Mononuclear cell (primary cell): ENCODE results near the gene NTHL1. TPM values are rescaled to one million over a fixed set of nuclear protein-coding genes. Genes with fewer than 3 reads are reported as not detected.

Experiments
- H3K27me3 ChIP-seq: 2 replicates; pipeline ENCODE4 v1.6.0; 2011; ENCODE audit warnings: low read length, control low read depth; ENCODE audit not compliant: insufficient read depth
- H3K4me1 ChIP-seq: 2 replicates; pipeline ENCODE4 v1.5.1; 2011; ENCODE audit warnings: mild to moderate bottlenecking, low read length, control low read depth; ENCODE audit not compliant: insufficient read depth
- H3K4me3 ChIP-seq: 2 replicates; pipeline ENCODE4 v1.5.1; 2011; ENCODE audit warnings: mild to moderate bottlenecking, low read length, moderate library complexity
- H3K9me3 ChIP-seq: 2 replicates; pipeline ENCODE4 v1.5.1; 2011; ENCODE audit warnings: low read depth, mild to moderate bottlenecking, control low read depth, low read length
- total RNA-seq: library from RNA; depleted of rRNA; stranded (reverse); fragments of >200 nt; gene quantifications from one replicate; pipeline ENCODE4 v1.2.3, GENCODE V29; 2012

The NTHL1 gene
- total RNA-seq, 1 donor: 3.1 TPM

DNA sequence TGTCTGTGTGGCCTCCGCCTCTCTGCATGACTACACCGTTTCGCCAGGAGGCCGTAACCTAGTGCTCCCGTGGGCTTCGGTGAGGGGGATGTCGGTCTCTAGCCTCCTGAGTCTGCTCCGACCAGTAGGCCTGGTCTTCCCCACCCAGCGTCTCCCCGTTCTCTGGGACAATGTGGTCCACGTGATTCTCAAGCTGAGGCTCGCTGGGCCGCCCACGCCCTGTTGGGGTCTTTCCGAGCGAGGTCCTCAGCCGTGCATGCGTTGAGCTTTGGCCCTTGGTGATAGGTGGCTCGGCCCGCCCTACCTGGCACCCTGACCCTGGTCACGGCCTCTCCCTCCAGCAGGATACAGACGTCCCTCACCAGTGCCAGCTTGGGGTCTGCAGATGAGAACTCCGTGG lies 31.1 kb upstream of the NTHL1 start:
- Histone ChIP-seq H3K27me3 (no peaks in the 10 kb centered on the region), H3K4me3 (no peak overlapping the region)

DNA sequence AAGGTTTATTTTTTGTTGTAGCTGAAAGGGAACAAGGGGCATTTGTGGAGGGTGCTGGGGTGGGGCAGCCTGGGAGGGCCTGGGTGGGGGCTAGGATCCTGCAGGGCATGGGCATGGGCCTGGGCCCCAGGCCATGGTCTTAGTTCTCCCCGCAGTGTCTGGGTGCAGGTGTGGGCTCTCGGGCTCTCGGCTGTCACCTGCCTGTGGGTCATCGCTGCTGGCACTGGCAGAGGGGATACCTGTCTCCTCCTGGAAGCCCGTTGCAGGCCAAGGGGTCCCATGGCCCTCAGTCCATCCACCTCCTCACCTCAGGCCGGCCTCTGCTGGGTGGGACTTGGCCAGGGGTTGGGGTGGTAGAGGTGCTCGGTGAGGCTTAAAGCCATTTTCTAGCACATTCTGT lies 30.5 kb upstream of the NTHL1 start:
- H3K9me3 ChIP-seq: no peaks in the 10 kb centered on the region
- no peaks in the 10 kb centered on the region for H3K4me1 ChIP-seq
- no peak overlapping the region for H3K4me3 ChIP-seq
- no peaks in the 10 kb centered on the region for H3K27me3 ChIP-seq

More for the DNA sequence above, 31.1 kb upstream of the NTHL1 start:
- H3K4me1 ChIP-seq: no peaks in the 10 kb centered on the region
- H3K9me3 ChIP-seq: no peaks in the 10 kb centered on the region

DNA sequence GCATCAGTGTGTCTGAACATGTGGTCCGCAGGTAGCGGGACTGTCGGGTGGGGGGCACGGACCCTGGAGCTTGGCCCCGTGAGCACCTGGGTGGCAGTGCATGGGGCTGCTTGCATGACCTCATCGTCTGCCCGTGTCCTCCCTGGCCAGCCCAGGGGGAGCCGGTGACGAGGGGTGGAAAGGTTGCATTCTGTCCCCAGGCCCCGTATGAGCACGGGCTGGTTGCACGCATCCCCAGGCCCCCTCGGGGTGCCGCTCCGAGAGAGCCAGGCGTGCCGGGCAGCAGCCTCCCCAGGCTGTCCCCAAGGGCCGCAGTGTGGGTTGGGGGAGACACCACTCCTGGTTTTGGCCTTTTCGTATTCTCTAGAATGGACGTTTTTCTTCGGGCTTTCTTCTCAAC lies 30.1 kb upstream of the NTHL1 start:
- H3K27me3 ChIP-seq: no peaks in the 10 kb centered on the region
- no peak overlapping the region for H3K4me3 ChIP-seq
- no peaks in the 10 kb centered on the region for H3K4me1 ChIP-seq
- no peaks in the 10 kb centered on the region for H3K9me3 ChIP-seq

DNA sequence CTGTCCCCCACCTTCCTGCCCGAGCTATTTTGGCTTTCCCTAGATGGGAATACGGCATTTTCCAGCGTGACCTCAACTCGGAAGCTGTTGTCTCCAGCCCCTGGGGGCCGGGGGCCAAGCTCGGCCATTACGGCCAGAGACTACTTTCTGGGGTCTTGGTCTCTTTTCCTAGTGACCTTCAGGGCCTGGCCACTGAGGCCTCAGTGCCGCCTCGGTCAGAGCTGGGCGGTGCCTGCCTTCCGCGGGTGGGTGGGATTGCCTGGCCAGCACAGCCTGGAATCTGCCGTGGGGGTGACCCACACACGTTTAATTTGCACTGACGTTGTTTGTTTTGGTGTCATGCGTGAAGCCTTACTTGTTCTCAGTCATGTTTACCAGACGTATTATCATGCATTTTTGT lies 29.4 kb upstream of the NTHL1 start:
- H3K4me1 ChIP-seq: no peaks in the 10 kb centered on the region

DNA sequence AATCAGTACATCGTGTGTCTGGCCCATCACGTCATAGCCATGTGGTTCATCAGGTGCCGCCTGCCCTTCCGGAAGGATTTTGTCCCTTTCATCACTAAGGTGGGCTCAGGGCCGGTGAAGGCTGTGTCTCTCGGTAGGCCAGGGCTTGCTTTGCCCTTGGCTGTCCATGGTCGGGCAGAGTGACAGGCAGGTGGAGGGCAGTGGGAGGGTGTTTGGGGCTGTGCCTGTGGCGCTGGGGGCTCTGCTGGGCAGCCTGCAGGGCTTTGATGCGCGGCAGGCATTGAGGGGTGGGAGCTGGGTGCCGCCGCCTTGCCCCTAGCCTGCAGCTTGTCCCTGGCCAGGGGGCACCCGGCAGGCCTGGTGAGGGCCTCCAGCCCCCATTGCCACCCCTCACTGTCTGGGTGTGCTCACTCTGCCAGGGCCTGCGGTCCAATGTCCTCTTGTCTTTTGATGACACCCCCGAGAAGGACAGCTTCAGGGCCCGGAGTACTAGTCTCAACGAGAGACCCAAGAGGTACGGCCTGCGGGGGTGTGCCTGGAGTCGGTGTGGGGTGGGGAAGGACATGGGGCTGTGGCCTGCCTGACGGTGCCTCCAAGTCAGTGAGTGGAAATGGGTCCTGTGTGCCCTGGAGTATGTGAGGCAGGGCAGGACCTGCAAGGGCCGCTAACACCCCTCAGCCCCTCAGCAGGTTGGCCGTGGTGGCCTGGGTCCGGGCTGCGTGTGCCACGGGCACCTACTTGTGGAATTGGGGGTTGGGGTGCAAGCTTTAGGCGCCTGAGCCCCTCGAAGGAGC lies 28.6 kb upstream of the NTHL1 start:
- Histone ChIP-seq H3K4me3 (no peak overlapping the region), H3K4me1 (no peaks in the 10 kb centered on the region), H3K9me3 (no peaks in the 10 kb centered on the region), H3K27me3 (no peaks in the 10 kb centered on the region)

More for the DNA sequence above, 29.4 kb upstream of the NTHL1 start:
- no peaks in the 10 kb centered on the region for H3K27me3 ChIP-seq
- no peaks in the 10 kb centered on the region for H3K9me3 ChIP-seq
- H3K4me3 ChIP-seq: no peak overlapping the region

DNA sequence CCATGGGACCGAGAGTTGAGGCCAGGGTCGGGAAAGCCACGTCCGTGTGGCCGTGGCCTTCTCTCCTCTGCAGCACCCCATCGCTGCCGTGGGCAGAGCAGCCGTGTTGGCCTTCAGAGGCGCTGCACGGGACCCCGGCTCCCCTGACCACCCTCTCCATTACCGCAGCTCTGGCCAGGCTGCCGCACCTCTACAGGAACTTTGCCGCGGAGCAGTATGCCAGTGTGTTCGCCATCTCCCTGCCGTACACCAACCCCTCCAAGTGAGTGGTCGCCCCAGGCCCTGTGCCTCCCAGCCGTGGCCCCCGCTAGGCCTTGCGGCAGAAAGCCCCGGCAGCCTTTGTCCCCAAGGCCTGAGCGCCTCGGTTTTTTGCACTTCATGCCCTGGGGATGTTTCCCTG lies 28.0 kb upstream of the NTHL1 start:
- H3K4me3 ChIP-seq: no peak overlapping the region
- H3K27me3 ChIP-seq: no peaks in the 10 kb centered on the region
- no peaks in the 10 kb centered on the region for H3K9me3 ChIP-seq
- H3K4me1 ChIP-seq: no peaks in the 10 kb centered on the region

DNA sequence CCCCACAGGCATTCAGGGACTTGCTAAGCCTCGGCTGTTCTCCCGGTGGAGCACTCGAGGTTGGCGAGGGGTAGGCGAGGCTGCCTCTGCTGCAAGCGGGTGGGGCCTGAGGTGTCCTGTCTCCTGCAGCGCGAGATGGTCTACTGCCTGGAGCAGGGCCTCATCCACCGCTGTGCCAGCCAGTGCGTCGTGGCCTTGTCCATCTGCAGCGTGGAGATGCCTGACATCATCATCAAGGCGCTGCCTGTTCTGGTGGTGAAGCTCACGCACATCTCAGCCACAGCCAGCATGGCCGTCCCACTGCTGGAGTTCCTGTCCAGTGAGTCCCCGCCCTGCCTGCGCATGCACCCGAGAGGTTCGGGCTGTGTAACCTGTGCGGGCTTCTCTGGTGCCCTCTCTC lies 26.4 kb upstream of the NTHL1 start:
- Histone ChIP-seq H3K4me3 (no peak overlapping the region), H3K9me3 (no peaks in the 10 kb centered on the region), H3K4me1 (no peaks in the 10 kb centered on the region), H3K27me3 (no peaks in the 10 kb centered on the region)

DNA sequence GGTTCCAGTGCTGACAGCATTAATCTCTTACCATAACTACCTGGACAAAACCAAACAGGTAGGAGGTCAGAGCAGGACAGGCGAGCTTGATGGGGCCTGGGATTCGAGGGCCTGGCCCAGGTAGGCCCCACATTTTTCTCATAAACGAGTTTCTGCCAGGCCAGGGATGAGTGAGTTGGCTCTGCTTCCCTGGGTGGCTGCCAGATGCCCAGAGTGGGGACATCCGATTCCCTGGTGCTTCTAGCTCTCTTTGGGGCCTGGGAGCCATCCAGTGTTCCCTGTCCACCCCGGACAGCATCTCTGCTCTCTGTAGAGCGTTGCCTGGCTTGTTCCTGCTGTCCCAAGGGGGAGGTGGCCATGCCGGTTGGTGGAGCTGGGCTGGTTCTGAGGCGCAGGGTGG lies 25.3 kb upstream of the NTHL1 start:
- no peak overlapping the region for H3K4me3 ChIP-seq
- H3K27me3 ChIP-seq: no peaks in the 10 kb centered on the region
- no peaks in the 10 kb centered on the region for H3K9me3 ChIP-seq
- H3K4me1 ChIP-seq: no peaks in the 10 kb centered on the region

DNA sequence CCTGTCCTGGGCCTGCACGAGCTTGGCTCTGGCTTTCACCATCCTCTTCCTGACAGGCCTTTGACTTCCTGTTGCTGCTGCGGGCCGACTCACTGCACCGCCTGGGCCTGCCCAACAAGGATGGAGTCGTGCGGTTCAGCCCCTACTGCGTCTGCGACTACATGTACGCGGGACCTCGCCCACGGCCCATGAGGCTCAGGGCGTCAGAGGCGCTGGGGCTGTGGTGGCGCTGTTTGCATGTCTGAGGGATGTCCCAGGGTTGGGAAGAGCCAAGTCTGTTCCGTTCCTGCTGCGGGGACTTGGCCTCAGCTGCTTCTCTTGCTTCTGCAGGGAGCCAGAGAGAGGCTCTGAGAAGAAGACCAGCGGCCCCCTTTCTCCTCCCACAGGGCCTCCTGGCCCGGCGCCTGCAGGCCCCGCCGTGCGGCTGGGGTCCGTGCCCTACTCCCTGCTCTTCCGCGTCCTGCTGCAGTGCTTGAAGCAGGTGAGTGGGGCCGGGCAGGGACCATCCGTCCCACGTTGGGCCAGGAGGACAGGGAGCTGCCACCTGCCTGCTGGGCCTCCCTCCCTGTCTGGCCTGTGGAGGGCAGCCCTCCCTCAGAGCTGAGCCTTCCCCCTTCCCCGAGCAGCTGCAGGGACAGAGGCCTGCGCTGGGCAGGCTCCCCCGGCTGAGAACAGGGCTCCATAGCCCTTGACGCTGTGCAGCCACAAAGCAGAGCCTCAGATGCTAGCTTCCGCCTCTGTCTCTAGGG lies 24.0 kb upstream of the NTHL1 start:
- H3K27me3 ChIP-seq: no peaks in the 10 kb centered on the region

DNA sequence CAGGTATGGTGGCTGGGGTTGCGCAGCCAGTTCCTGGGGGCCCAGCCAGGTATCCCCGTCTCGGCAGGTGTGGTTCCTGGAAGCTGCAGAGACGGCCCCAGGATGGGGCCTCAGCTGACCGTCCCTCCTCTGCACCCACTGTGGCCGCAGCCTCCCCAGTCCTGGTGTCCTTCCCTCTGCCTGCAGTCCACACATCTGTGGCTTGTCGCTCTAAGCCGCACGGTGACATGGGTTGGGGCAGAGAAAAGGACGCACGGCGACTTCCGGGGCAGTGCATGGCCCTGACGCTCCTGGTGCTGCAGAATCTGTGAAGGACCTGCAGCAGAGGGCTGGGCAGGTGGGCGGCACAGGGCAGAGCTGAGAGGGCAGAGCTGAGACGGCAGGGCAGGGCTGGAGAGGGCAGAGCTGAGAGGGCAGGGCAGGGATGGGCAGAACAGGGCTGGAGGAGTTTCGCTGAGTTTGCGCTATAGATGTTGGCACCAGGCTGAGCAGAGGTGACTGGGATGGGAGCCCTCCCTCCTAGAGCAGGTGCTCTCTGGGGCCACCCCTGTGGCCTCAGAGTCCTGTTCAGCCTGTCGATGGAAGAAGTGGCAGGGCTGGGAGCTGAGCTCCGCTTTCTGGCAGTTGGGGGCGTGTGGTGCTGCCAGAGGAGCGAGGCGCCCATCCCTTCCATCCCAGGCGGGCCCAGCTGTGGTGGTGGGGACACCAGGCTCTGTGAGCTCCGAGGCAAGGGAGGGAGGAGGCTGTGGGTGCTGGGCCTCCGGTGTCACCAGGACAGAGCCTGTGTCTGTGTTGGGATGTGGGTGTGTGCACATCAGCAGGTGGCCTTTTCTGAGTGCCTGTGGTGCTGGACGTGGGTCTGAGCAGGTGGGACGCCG lies 23.2 kb upstream of the NTHL1 start:
- no peaks in the 10 kb centered on the region for H3K27me3 ChIP-seq
- no peak overlapping the region for H3K4me3 ChIP-seq
- H3K4me1 ChIP-seq: no peaks in the 10 kb centered on the region
- H3K9me3 ChIP-seq: no peaks in the 10 kb centered on the region

More for the DNA sequence above, 24.0 kb upstream of the NTHL1 start:
- no peaks in the 10 kb centered on the region for H3K4me1 ChIP-seq
- H3K4me3 ChIP-seq: no peak overlapping the region
- no peaks in the 10 kb centered on the region for H3K9me3 ChIP-seq

DNA sequence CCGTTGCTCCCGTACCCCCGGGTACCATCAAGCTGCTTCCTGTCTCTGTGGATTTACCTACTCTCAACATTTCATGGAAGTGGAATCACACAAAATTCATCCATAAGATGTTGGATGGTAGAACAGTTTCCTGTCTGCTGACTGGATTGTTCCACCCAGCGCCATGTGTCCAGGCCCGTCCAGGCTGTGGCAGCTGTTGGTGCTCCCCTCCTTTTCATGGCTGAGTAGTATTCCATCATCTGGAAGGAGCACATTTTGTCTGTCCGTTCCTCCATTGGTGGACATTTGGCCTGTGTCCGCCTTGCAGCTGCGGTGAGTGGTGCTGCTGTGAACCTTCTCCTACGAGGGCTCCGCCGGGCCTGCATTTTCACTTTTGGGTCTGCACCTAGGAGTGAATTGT lies 18.5 kb upstream of the NTHL1 start:
- Histone ChIP-seq H3K9me3 (no peaks in the 10 kb centered on the region), H3K27me3 (no peaks in the 10 kb centered on the region), H3K4me1 (no peaks in the 10 kb centered on the region), H3K4me3 (no peak overlapping the region)

DNA sequence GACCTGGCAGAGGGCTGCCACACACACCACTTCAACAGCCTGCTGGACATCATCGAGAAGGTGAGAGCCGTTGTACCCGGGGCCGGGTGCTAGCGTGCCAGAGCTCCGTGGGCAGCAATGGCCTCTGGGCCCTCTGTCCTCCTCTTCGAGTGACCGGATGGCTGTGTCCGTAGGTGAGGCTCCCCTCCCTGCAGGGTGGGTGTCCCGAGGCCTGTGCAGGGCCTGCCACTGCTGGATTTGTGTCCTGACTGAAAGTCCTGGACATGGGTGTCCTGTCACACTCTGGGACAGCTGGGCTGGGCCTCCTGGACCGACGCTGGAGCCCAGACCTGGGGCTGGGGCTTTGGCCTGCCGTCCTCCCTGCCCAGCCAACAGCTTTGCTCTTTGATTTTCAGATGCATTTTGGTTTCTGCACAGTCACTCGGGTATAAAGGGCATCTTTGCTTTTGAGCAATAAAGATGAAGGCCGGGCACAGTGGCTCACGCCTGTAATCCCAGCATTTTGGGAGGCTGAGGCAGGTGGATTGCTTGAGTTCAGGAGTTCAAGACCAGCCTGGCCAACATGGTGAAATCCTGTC lies 16.8 kb upstream of the NTHL1 start:
- Histone ChIP-seq H3K4me1 (no peaks in the 10 kb centered on the region), H3K27me3 (no peaks in the 10 kb centered on the region), H3K4me3 (no peak overlapping the region), H3K9me3 (no peaks in the 10 kb centered on the region)

DNA sequence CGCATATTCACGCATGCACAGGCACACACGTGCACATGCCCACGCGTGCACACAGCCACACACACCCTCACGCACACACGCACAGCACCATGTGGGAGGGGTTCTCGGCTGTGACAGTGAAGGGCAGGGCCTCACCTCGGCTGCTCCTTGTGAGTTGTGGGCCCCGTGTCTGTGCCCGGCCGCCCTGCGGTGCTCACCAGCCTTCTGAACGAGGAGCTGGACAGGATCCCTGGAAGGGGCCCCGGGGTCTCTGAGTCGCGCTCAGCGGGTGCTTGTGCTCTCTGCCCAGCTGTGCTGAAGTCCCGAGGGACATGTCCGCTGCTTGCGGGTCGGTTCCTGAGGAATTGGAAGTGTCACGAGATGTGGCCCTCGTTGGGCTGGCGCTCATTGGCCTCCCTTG lies 16.2 kb upstream of the NTHL1 start:
- Histone ChIP-seq H3K9me3 (no peaks in the 10 kb centered on the region), H3K4me1 (no peaks in the 10 kb centered on the region), H3K27me3 (no peaks in the 10 kb centered on the region), H3K4me3 (no peak overlapping the region)

DNA sequence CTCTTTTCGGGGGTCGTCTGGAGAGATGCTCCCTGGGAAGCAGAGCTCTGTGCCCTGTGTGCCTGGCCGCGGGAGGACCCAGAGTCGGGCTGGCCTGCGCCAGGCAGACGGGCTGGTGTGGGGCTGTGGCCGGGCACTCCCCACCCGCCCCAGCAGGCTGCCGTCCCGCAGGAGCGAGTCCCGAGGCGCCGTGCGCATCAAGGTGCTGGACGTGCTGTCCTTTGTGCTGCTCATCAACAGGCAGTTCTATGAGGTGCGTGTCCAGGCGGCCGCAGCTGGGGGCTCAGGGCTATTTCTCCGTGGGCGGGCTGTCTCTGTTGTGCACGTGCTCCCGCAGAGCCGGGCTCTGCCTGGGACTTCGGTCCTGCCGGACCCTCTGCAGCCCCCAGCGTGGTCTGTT lies 15.2 kb upstream of the NTHL1 start:
- Histone ChIP-seq H3K4me1 (no peaks in the 10 kb centered on the region), H3K9me3 (no peaks in the 10 kb centered on the region), H3K27me3 (no peaks in the 10 kb centered on the region), H3K4me3 (no peak overlapping the region)

DNA sequence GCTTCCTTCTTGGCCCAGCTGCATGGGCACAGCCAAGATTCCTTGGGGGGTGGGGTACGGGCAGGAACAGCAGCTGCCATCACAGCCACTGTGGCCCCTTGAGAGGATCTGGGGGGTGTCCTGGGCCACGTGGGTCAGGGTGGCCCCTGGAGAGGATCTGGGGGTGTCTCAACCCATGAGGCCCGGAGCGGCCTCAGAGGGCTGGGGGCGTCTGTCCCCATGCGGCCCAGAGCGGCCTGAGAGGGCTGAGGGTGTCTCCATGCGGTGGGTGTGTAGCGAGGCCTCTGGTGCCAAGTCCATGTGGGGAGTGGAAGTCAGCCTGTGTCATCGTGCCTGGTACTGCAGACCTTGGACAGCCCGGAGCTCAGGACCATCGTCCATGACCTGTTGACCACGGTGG lies 13.9 kb upstream of the NTHL1 start:
- H3K4me3 ChIP-seq: no peak overlapping the region
- no peaks in the 10 kb centered on the region for H3K27me3 ChIP-seq
- H3K4me1 ChIP-seq: no peaks in the 10 kb centered on the region
- no peaks in the 10 kb centered on the region for H3K9me3 ChIP-seq
